Posterior cingulate gyrus (tissue), 11 donors: ENCODE results near the gene FBXW9.
"Not testable (repeated sequence)": the region's sequence is repeated elsewhere in the genome, so short reads cannot be mapped to it uniquely, and the experiment has no call there.

Experiments
- DNase-seq, 10 donors: peaks; one replicate each; pipeline versions ENCODE4 v3.0.0 to v3.0.0-alpha.2; 2020 to 2021; ENCODE audit warnings: mixed read lengths in 3 of 10
- intact Hi-C: fragments of 100-400 bp; cut with DNase I; formaldehyde crosslinking; loops from one replicate; pipeline ENCODE4 v1.15.1; 2023

Gene FBXW9

DNA sequence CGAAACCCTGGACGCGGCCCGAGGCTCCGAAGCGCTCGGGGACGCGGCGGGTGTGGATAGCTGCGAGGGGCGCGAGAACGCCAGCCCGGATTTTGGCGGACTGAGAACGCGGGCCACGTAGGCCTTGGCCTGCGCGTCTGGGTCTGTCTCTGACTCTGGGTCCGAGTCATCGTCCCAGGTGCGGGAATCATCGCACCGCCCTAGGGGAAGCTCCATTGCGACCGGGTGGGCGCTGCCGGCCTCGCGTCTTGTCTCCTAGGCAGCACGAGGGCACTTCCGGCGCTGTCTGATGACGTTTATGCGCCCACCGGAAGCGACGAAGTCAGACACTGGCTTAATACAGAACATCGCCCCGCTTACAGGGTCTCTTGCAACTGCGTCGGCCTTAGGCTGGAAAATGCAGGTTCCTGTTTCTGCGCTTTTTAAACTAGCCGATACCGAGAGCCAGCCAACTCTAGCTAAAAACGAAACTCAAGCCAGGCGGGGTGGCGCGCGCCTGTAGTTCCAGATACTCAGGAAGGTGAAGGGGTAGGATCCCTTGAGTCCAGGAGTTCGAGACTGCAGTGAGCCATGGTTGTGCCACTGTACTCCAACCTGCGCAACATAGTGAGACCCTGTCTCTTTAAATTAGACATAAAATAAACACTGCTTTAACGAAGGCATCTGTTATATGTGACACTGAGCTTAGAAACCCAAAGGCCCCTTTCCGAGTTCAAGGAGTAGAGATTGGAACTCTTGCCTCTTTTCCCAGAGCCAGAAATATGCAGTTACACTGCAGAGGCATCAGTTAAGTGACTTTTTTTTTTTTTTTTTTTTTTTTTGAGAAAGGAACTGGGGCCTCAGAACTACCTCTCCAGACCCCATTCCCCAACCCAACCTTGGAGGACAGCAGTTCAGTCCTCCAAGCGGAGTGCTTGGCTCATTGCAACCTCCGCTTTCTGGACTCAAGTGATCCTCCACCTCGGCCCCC is at the start of gene FBXW9:
Gene FBXW9 (minus strand): TSS at position 266 of the 970 bp plus-strand sequence. CDS start 50 bp downstream, at position 216.
- intact Hi-C loops = no loop called here
- peak; percentile 96 to 100 (median 99) for DNase-seq

DNA sequence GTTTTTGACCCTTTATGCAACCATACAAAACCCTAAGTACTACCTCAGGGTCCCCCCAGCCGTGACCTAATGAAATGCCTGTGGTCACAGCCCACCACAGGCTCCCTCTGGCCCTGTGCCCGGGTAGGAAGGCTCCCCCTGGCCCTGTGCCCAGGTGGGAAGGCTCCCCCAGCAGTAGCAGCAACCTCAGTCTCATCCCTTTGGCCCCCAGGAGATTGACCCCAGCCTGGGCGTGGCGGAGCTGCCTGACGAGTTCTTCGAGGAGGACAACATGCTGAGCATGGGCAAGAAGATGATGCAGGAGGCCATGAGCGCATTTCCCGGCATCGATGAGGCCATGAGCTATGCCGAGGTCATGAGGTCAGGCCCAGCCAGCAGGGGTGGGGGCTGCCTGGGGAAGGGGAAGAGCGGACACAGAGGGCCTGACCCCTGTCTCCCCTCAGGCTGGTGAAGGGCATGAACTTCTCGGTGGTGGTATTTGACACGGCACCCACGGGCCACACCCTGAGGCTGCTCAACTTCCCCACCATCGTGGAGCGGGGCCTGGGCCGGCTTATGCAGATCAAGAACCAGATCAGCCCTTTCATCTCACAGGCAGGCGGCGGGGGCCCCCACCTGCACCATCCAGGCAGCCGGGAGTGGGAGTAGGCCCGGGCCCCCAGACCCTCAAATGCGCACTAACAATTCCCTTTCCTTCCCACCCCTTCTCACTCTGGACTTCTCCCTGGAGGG is 48.9 kb upstream of the FBXW9 start:
- intact Hi-C loops = no loop called here
- DNase-seq = no peak

DNA sequence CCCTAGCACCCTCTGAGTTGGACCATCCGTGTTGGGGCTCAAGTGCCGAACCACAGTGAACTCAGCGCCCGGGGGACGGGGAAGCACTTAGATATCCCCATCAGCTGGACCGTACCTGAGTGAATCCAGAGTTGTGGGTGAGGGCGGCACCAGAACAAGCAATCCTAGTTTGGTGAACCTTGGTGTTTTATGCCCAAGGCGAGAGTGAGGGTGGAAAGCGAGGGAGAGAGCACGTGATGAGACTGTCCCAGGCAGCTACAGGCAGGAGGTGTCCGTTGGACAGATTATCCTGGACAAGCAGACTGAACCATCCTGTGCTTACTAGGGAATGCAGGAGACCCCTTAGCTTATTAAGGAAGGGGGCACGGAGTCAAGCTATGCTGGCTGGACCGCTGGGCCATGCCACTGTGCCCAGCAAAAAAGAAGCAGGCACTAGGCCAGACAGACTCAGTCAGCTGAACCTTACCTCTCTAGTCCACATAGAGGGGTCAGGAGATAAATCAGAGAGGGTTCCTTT is 41.5 kb upstream of the FBXW9 start:
- DNase-seq = no peak
- intact Hi-C loops = no loop called here

DNA sequence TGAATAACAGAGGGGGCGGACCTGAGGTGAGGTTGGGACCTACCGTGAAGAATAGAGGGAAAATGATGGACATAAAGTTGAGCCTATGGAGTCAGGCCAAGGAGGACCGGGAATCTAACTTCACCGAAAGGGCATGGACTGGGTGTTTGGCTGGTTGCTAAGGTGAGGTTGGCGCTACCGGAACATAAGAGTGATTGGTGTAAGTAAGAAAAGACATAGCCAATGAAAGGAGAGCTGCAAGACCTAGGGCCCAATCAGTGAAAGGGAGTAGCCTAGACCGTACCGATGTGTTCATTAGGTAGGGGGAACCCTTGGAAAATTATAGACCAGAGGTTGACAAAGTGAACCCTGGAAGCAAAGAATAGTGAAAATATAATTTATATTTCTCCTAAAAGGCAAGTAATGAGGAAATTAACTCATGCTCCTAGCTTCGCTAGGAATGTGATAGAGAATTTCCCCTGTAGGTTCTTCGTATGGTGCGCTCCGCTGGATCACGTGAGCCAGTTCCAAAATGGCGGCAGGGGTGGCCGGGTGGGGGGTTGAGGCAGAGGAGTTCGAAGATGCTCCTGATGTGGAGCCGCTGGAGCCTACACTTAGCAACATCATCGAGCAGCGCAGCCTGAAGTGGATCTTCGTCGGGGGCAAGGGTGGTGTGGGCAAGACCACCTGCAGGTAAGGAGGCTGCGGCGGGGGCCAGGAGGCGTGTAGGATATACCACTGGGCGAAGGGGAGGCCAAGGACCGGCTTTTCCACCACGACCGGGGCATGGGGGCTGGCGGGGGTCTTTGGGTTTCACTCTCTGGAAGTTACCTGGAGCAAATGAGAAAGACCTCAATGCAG is 40.8 kb upstream of the FBXW9 start, which contains the start of gene GET3:
Gene GET3 (plus strand): TSS at position 503 of the 840 bp plus-strand sequence. CDS start 9 bp downstream, at position 512.
- intact Hi-C loops = no loop called here
- DNase-seq = peak; percentile 82 to 97 (median 86)

- no peak for DNase-seq
- intact Hi-C loops = loop anchor here (1.0 to 2.0 kb wide), 2 partner anchors 11 to 57 kb away; partner anchors contain the start of gene JUNB
These were observed 37.2 kb upstream of the FBXW9 start for GRCh38 chr19:12733369-12734214.

GRCh38 chr19:12731337-12731736 is 34.9 kb upstream of the FBXW9 start:
- DNase-seq = no peak
- intact Hi-C loops = no loop called here

- intact Hi-C loops = no loop called here
- DNase-seq = no peak
These were observed 33.6 kb upstream of the FBXW9 start for GRCh38 chr19:12730064-12730463.

DNA sequence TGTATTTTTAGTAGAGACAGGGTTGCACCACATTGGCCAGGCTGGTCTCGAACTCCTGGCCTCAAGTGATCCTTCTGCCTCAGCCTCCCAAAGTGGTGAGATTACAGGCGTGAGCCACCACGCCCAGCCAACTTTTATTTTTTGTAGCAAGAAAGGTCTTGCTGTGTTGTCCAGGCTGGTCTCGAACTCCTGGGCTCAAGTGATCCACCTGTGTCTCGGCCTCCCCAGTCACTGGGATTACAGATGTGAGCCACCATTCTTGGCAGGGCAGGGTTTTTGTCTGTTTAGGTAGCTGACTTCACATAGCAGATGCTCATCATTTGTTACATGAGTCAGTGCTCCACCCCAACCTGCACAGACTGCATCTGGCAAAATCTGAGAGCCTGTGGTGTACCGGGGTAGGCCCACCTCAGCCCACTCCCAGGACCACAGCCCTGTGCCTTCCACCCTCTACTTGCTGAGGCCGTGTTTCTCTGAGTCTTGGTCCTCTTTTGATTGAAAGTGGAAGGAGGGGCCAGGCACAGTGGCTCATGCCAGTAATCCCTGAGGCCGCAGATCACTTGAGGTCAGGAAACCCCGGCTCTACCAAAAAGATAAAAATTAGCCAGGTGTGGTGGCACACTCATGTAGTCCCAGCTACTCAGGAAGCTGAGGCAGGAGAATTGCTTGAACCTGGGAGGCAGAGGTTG is 31.5 kb upstream of the FBXW9 start:
- intact Hi-C loops = no loop called here
- DNase-seq = no peak

DNA sequence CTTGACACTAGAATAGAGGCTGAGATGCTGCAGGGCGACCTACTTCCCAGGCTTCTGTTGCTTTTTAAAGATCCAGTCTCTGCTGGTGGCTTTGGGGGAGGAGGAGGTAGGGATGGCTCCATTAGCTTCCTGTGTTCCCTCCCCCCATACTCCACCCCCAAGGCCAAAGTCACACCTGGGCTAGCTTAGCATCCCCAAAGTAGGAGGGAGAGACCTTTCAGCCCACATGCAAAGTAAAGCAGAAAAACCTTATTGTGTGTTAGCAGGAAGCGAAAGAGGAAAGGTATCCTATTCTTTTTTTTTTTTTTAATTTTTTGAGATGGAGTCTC is 30.5 kb upstream of the FBXW9 start:
- intact Hi-C loops = no loop called here

DNA sequence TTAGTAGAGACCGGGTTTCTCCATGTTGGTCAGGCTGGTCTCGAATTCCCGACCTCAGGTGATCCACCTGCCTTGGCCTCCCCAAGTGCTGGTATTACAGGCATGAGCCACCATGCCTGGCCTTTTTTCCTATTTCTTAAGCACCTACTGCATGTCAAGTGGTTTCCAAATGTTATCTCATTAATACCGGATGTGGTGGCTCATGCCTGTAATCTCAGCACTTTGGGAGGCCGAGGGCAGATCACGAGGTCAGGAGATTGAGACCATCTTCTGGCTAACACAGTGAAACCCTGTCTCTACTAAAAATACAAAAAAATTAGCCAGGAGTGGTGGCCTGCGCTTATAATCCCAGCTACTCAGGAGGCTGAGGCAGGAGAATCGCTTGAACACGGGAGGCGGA is 29.2 kb upstream of the FBXW9 start:
- intact Hi-C loops, DNase-seq: not testable (repeated sequence)

More for the DNA sequence above, 30.5 kb upstream of the FBXW9 start:
- DNase-seq = no peak

- intact Hi-C loops = no loop called here
- DNase-seq = peak; percentile 43 to 93 (median 66)
These were observed 27.4 kb upstream of the FBXW9 start, which contains the start of gene TNPO2 for GRCh38 chr19:12723641-12724426. TSS of gene TNPO2 (minus strand) at chr19:12723932. CDS start at chr19:12720977, 2,955 bp downstream.

DNA sequence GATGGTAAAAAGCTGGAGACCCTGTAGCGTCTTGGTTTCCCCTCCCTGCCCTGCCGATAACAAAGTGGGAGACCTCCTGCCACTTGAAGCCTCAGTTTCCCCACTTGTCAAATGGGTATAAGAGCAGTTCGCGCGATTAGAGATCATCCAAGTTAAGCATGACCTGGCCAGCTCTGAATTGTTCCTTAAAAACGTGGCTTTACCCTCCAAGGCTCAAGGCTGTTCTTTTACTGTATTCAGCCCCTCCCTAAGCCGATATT is 26.9 kb upstream of the FBXW9 start:
- no peak for DNase-seq
- intact Hi-C loops = no loop called here

DNA sequence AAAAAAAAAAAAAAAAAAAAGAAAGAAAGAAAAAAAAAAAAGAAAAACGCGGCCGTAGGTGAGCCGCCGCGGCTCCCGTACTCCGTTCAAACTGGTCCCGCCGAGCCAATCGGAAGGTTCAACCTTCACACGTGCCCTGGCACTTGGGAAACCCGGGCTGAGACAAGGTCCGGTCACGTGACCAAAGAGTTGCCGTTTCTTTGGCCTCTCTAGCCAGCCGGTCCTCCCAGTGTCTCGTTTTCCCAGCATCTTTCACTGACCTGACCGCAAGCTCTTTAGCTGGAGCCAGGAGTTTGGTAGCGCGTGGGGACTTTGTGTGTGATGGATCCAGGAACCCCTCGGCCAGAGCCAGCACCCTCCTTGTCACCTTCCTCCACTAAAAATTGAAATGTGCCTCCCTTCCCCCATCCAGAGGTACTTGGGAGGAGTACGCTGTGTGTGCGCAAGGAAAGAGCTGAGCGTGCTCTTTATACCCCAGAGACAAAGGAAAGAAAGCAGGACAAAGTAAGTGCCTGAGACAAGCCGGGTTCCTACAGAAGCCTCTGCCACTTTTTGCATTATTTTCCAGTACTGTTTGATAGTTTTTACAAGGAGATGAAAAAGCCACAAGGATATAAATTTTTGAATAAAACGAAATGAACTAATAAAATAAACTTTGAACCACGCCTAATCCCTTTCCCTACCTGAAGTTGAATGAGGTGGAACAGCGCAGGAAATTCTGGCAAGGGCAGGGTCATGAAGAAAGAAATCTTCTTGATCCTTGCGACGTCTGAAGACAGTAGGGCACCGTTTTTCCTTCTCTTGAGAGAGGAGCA is 26.3 kb upstream of the FBXW9 start:
- DNase-seq = peak; percentile 94 to 99 (median 97)
- intact Hi-C loops = loop anchor here (1.0 kb wide), 1 partner anchor 12 kb away; the partner anchor contains the start of gene TRIR

DNA sequence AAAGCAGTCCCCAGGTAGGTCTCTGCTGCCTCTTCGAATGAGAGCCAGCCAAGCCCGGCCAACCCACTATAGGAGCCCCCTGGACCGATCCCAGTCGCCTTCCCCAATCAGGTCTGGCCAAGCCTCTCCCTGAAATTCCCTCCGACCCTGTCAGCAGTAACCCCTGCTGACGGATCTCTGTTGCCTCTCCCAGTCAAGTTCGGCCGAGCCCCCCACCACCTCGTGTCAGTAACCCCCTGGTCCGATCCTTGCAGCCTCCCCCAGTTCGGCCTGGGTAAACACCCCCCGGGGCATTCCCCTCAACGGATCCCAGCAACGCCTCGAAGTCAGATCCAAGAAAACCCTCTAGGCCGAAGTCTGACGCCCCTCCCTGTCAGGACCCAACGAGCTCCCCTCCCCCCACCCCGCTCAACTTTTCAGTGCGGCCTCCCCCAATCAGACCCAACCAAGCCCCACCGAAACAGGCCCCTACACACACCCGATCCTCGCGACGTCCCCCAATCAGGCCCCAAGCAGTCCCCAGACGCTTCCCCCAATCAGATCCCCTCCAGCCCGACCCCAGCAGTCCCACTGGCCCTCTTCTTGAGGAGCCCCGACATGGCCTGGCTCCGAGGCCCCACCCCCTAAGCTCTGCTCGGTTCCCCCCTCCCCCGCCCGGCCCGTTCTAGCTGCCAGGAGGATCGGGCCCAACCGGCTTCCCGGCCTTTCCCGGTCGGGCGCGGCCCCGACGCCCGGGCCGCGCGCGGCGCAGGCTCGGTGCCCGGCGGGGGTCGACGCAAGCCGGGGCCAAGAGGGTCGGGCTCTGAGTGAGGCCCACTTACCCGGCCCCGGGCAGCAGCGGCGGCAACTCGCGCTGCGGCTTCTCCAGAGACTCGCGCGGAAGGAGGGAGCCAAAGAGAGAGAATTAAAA is 25.5 kb upstream of the FBXW9 start:
- intact Hi-C loops = loop anchor here (1.0 kb wide), 1 partner anchor 12 kb away; the partner anchor contains the start of gene TRIR
- DNase-seq = peak in 9 of 10 donors; percentile 27 to 83 (median 45)

GRCh38 chr19:12720851-12721655 is 24.6 kb upstream of the FBXW9 start:
- DNase-seq = peak in 7 of 10 donors; percentile 15 to 88 (median 28)
- intact Hi-C loops = no loop called here
